ENCODE measurements around the gene PRKD3. TPM values are rescaled to one million over a fixed set of nuclear protein-coding genes. Genes with fewer than 3 reads are reported as not detected.
A peak's percentile ranks its signal among the peaks of the same experiment; 100 is the strongest.

PRKD3 gene
- total RNA-seq, 4 donors from 2014 or later: 29.3 to 40.3 (median 38.3) TPM

GRCh38 chr2:37344453-37345361 is 20.1 kb upstream of the PRKD3 start, which contains the start of gene QPCT:
Gene QPCT, plus strand, starts transcription at chr2:37344630. Its CDS starts 102 bp downstream, at chr2:37344732.
- H3K4me1 ChIP-seq: peaks cover 0 to 19% (median 0%) of the 10 kb centered on the region in 3 donors
- no peak for TF ChIP-seq POLR2AphosphoS5 (IDR thresholded peaks at IDR 0.05)
- TF ChIP-seq POLR2A (IDR thresholded peaks at IDR 0.05): no peak
- no peak for TF ChIP-seq EP300 (IDR thresholded peaks at IDR 0.05)
- no peak for TF ChIP-seq CTCF (IDR thresholded peaks at IDR 0.05)
- H3K9me3 ChIP-seq: no peaks in the 10 kb centered on the region
- ATAC-seq: peak; percentile 75
- WGBS, 2 donors (ENCODE audit: low coverage in 1 of 2): 6% methylated on average over 3 of the region's 73 CpGs; no CpG with 5 or more reads in 1 of the 2 donors
- peaks cover 9% of the 10 kb centered on the region for H3K27me3 ChIP-seq
- no peaks in the 10 kb centered on the region for H3K36me3 ChIP-seq
- H3K4me3 ChIP-seq: peak within 1 kb of the TSS; percentile 33 to 69
- H3K27ac ChIP-seq: peak within 1 kb of the TSS in 2 of 4 donors; percentile 26 to 73

DNA sequence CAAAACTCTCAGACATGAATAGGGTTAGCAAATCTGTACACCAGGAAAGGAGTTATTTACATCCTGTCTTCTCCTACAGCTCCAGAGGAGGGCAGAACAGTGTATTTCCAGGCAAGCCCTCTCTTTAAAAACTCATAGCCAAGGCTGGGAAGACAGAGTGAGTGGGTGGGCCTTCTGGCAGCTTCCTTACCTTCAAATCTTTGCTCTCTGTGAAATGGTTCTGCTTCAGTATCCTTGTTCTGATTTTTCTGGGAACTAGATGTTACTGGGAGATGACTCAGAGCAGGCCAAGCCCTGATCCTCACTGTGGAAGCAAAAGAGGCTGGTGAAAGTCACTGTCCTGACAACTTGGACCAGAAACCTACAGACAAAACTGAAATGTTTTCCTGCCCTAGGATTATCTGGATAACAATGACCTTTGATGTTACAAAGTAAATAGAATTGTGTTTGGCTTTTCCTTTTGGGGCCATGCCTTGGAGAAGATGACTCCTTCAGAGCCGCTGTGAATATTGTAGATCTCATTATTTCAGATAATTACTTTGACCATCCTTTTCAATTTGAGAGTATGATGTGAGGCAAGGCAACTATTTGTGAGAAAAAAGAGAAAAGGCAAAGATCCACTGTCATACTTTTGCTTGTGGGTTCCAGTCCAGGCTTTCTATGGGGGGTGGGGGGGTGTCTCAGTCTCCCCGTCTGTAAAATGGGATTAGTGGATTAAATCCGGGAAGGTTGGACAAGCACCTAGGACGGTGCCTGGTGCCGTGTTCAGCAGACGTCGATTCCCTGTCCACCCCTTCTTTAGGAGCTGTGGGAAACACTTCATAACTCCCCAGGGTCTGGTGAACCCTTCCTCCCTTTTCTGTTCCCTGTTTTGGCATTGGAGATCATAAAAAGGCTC is 19.2 kb upstream of the PRKD3 start:
- 60 to 87% methylated on average over 1 to 4 of the region's 7 CpGs for WGBS, 2 donors (ENCODE audit: low coverage in 1 of 2)
- Histone ChIP-seq H3K27me3 (peaks cover 7% of the 10 kb centered on the region), H3K27ac (peak overlapping the region in 2 of 4 donors; percentile 26 to 73), H3K4me1 (peaks cover 0 to 19% (median 0%) of the 10 kb centered on the region in 3 donors), H3K36me3 (no peaks in the 10 kb centered on the region), H3K4me3 (peak overlapping the region; percentile 33 to 69), H3K9me3 (no peaks in the 10 kb centered on the region)
- TF ChIP-seq POLR2A (IDR thresholded peaks at IDR 0.05) (no peak), CTCF (IDR thresholded peaks at IDR 0.05) (peak in 2 of 4 experiments; percentile 3 to 22), POLR2AphosphoS5 (IDR thresholded peaks at IDR 0.05) (no peak), EP300 (IDR thresholded peaks at IDR 0.05) (no peak)
- ATAC-seq: no peak

GRCh38 chr2:37342591-37343220 is 18.1 kb upstream of the PRKD3 start:
- Histone ChIP-seq H3K36me3 (no peaks in the 10 kb centered on the region), H3K27ac (no peak overlapping the region), H3K9me3 (no peaks in the 10 kb centered on the region), H3K4me1 (peaks cover 0 to 19% (median 0%) of the 10 kb centered on the region in 3 donors), H3K27me3 (peaks cover 3% of the 10 kb centered on the region), H3K4me3 (no peak overlapping the region)
- TF ChIP-seq CTCF (IDR thresholded peaks at IDR 0.05): no peak
- TF ChIP-seq POLR2A (IDR thresholded peaks at IDR 0.05): no peak
- TF ChIP-seq EP300 (IDR thresholded peaks at IDR 0.05): no peak
- TF ChIP-seq POLR2AphosphoS5 (IDR thresholded peaks at IDR 0.05): no peak
- WGBS, 2 donors (ENCODE audit: low coverage in 1 of 2): 81 to 87% methylated on average over 3 to 6 of the region's 7 CpGs
- no peak for ATAC-seq

- Histone ChIP-seq H3K27me3 (no peaks in the 10 kb centered on the region), H3K9me3 (no peaks in the 10 kb centered on the region), H3K4me1 (peaks cover 0 to 19% (median 0%) of the 10 kb centered on the region in 3 donors), H3K27ac (no peak overlapping the region), H3K36me3 (no peaks in the 10 kb centered on the region), H3K4me3 (no peak overlapping the region)
- TF ChIP-seq POLR2AphosphoS5 (IDR thresholded peaks at IDR 0.05) (no peak), CTCF (IDR thresholded peaks at IDR 0.05) (no peak), POLR2A (IDR thresholded peaks at IDR 0.05) (no peak), EP300 (IDR thresholded peaks at IDR 0.05) (no peak)
- WGBS, 2 donors (ENCODE audit: low coverage in 1 of 2): 77 to 82% methylated on average over 3 of the region's 3 CpGs
- no peak for ATAC-seq
Measured at GRCh38 chr2:37340637-37341036, 16.0 kb upstream of the PRKD3 start.

Measured in gastroesophageal sphincter (tissue), 4 donors.